ENCODE results near the gene GPC5.

- TF ChIP-seq CTCF (IDR thresholded peaks at IDR 0.05; ENCODE audit: low read depth, low read length, missing input control) = no peak
- TF ChIP-seq REST (IDR thresholded peaks at IDR 0.05) = no peak
- no peak for TF ChIP-seq SP1 (IDR thresholded peaks at IDR 0.05)
- no peak for TF ChIP-seq RAD21 (IDR thresholded peaks at IDR 0.05)
Observed at GRCh38 chr13:92487238-92487637, 1088.8 kb downstream of the GPC5 start.
